ENCODE results near the gene ZNF280C.

- TF ChIP-seq CTCF (IDR thresholded peaks at IDR 0.05) (no peak), POLR2A (IDR thresholded peaks at IDR 0.05) (no peak)
Measured at GRCh38 chrX:130299279-130300009, 30.7 kb upstream of the ZNF280C start.

Data from body of pancreas (tissue), 4 donors.